NCI-H187 (cell line): ENCODE data around the gene NASP.

Source experiments
- DNase-seq, 2 experiments: peaks; one replicate each; lab custom pipeline; 2025; lab: John Stamatoyannopoulos, UW

The NASP gene

GRCh38 chr1:45619149-45619921 lies 35.5 kb downstream of the NASP start:
- no peak for DNase-seq

DNA sequence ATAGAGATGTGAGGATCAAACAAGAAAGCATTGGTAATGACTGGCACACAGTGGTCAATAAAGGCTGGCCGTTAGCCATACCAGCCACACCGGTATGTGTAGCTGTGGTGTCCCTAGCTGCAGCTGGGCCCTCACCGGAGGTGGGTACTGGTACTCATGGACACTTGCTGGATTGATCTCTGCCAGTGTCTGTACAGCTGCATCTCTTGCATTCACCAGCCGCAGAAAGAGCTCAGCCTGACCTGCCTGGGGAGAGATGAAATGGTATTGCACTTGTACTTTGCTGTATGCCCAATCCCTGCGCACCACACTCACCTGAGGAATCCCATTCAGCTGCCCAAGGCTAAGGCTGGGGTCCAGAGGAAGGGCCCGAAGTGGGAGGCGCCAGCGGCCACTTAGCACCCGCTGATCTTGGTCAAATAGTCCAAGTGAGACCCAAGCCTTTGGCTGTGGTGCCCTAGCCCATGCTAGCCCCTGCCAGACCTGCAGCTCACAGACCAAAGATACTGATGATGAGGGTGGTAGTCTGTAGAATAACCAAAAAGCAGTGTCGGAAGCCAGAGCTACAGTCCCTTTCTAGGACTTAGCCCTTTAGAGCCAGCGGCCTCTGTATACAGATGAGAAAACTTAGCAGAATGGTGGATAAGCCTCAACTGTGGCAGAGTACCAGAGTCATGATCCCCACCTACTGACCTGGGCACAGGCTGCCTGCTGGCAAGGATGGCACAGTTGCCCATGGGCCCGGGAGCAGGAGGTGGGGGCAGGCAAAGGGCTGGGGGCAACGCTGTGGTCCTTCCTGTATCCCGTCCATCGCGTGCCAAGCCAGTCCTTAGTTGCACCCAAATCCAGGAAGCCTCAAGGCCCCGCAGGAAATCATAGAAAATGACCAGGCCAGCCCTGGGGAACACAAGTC lies 37.0 kb downstream of the NASP start:
- DNase-seq, result no peak

DNA sequence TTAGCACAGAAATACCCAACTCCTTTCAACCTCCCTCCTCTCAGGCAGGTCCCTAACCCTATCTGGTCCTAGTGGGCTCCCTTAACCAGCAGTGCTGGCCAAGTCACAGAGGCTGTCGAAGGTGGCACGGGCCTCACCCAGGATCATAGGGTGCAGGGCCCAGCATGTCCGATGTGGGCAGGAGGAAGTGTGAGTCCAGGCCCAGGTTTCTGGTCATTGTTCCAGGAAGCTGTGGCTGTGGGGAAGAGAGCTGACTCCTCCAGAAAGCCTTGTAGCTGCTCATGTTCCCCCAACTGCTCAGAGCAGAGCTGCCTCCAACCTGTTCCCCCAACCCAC lies 37.6 kb downstream of the NASP start:
- DNase-seq, result no peak

GRCh38 chr1:45621895-45622523 lies 38.2 kb downstream of the NASP start:
- no peak for DNase-seq

- no peak for DNase-seq
These were observed 38.9 kb downstream of the NASP start for GRCh38 chr1:45622524-45623394.

- no peak for DNase-seq
These were observed 40.1 kb downstream of the NASP start, which contains the start of gene CCDC17 for GRCh38 chr1:45623972-45624371. TSS of gene CCDC17 (minus strand) at chr1:45624054. CDS start at chr1:45623909, 145 bp downstream.

- DNase-seq, result no peak
These were observed 45.2 kb downstream of the NASP start for GRCh38 chr1:45629035-45629434.

GRCh38 chr1:45630429-45630828 lies 46.6 kb downstream of the NASP start:
- no peak for DNase-seq

DNA sequence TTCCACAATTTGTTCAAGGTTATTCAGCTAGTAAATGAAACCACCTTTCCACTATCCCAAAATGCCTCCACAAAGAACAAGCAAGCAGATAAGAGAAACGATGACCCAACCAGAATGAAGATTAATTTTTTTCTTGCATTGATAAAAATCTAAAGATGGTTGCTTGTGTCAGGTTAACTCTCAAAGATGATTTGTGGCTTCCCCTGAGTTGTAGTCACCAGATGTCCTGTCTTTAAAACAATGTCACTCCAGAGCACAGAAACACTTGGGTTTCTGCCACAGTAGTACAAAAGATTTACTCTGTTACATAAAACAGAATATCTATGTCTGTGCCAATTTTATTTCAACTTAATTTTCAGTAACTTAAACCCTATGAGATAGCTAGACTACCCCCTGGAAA lies 51.4 kb downstream of the NASP start:
- DNase-seq, result no peak

DNA sequence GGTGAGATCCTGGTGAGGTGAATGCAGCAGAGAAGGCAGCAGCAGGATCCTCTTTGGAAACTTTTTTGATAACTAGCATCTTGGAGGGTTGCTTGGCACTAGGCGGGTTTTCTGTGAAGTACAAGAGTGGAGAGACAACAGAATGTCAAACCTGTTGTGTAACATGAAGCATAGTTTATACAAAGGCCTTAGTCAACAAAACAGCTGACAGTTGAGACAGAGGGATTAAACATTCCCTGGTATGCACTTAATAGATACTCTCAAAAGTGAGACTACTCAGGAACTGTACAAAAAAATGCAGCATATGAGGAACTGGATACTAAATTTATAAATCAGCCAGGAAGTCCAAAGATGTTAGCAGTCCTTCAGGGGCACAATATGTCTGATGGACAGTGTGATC lies 56.5 kb downstream of the NASP start:
- DNase-seq, result no peak

- no peak for DNase-seq
These were observed 59.5 kb downstream of the NASP start for GRCh38 chr1:45643321-45643720.

DNA sequence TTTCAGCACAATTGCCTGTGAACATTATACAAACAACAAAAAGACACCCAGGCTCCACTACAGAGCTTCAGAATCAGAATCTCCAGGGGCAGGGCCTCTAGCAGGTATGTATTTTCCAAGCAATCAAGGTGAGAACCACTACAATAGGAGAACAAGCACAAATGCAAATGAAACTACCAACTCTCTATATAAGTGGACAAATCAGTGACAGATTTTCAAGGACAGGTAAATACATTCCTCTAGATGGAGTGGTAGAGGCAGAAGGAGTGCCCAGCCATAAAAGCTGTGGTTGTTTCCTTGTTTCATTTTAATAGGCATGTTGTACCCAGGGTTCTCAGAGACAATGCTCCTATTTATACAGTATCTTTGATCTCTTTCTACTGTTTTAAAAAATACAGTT lies 60.1 kb downstream of the NASP start:
- DNase-seq, result no peak

DNA sequence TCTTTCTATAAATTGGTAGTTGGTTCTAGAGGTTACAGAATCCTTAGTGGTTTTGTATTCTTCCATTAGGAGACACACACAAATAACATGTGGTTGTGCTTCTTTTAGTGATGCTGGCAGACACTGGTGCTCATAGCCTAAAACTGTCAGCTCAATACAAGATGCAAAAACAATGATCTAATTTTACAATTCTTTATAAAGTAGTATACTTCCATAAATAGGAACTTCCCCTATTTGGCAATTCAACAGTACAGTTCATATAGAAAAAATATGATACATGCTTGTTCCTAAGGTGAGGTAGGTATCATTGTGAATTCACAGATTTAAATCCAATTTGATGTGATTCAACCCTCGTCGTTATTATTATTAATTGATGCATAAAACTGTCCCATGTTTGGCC lies 60.8 kb downstream of the NASP start:
- DNase-seq, result no peak

GRCh38 chr1:45647248-45648021 lies 63.6 kb downstream of the NASP start:
- no peak for DNase-seq

DNA sequence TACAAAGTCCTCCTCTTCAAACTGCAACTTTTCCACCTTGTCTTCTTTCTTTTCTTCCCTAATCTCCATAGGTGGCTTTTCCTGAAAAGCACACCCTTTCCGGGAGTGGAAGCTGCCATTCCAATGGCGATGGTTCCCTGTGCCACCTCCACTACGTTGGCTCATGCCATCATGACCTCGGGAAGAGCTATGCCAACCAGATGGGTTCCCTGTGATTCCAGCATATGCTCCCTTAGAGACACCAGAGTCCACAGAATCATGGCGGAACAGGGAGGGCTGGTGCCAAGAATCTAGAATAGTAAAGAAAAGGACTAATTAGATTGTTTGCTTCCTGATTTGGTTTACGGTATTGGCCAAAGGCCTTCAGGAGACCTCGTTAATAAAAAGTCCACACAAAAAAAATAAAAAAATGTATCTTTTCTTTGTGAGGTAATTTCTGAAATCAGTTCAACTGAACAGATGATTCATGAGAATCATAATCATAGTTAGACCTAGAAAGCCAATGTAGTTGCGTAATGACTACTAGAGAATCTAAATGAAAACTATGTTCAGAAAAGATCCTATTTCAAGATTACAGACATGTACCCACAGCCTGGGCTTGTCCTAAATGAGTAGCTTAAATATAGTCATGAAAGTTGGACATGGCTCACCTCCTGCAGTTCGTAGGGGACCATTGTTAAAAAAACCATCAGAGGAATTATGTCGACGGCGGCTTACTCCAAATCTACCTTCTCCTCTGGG lies 70.9 kb downstream of the NASP start:
- DNase-seq, result no peak

- no peak for DNase-seq
These were observed 72.9 kb downstream of the NASP start for GRCh38 chr1:45656573-45657226.

- DNase-seq, result no peak
These were observed 74.3 kb downstream of the NASP start for GRCh38 chr1:45658171-45658570.

GRCh38 chr1:45659222-45659621 lies 75.4 kb downstream of the NASP start:
- no peak for DNase-seq

DNA sequence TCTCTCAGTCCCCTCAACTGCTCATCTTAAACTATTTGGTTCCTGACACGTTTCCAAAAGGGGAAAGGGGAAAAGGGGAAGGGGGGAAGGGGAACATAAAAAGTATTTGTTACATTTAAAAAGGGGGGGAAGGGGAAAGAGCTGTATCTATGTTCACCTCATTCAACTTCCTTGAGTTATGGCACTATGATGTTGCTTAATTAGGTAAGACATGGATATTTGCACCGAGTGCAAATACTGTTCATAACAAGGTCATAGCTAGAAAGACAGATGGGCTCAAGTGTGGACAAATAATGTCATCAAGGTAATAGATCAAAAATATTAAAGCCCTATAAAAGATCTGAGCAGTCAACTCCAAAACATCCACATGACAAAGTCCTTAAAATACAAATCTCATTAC lies 76.5 kb downstream of the NASP start:
- DNase-seq, result no peak

GRCh38 chr1:45666836-45667235 lies 83.0 kb downstream of the NASP start:
- no peak for DNase-seq
